HG03045 (cell line): ENCODE data around the gene RAB3D.
"Not testable (repeated sequence)": the region's sequence is repeated elsewhere in the genome, so short reads cannot be mapped to it uniquely, and the experiment has no call there.

ENCODE experiments used
- ATAC-seq: cut with Tn5 transposase; IDR thresholded peaks from one replicate; pipeline ENCODE4 v1.9.1; 2021; ENCODE audit warnings: mild to moderate bottlenecking, moderate library complexity; ENCODE audit not compliant: unreplicated experiment

The RAB3D gene, protein sequence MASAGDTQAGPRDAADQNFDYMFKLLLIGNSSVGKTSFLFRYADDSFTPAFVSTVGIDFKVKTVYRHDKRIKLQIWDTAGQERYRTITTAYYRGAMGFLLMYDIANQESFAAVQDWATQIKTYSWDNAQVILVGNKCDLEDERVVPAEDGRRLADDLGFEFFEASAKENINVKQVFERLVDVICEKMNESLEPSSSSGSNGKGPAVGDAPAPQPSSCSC

DNA sequence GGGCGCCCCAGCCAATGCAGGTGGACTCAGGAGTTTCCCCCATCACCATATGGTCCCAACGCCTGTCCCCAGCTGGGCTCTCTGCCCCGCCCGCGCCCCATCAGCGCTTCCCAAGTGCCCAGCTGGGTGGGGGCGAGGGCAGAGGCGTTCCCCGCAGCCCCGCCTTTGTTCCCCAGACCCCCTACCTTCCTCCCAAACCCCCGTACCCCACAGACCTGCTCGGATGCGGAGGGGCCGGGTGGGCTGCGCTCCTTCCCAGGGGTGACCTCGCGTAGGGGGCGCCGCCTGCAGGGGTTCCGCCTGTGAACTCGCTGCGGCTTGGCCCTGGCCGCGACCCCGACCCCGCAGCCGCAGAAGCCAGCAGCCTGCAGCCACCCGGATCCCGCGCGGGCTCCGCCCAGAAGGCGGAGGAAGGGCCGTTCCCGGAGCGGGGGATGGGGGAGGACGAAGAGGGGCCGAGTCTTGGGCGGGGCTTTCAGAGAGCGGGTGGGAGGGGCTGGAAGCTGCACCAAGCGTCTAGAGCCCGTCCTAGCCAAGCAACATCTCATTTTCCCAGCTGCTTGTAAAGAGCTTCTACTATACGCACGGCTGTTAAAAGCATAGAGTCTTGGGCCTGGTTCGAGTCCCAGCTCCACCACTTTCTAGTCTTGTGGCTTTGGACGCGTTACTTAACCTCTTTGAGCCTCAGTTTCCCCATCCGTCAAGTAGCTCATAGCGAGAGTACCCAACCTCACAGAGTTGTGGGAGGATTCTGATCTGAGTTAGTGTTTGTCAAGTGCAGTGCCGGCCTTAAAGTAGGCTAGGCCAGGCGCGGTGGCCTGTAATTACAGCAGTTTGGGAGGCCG, at the start of gene RAB3D:
Gene RAB3D, minus strand, starts transcription at position 404 of the 845 bp plus-strand sequence. CDS start 2,258 bp downstream, outside the sequence.
- ATAC-seq: peak; percentile 72

DNA sequence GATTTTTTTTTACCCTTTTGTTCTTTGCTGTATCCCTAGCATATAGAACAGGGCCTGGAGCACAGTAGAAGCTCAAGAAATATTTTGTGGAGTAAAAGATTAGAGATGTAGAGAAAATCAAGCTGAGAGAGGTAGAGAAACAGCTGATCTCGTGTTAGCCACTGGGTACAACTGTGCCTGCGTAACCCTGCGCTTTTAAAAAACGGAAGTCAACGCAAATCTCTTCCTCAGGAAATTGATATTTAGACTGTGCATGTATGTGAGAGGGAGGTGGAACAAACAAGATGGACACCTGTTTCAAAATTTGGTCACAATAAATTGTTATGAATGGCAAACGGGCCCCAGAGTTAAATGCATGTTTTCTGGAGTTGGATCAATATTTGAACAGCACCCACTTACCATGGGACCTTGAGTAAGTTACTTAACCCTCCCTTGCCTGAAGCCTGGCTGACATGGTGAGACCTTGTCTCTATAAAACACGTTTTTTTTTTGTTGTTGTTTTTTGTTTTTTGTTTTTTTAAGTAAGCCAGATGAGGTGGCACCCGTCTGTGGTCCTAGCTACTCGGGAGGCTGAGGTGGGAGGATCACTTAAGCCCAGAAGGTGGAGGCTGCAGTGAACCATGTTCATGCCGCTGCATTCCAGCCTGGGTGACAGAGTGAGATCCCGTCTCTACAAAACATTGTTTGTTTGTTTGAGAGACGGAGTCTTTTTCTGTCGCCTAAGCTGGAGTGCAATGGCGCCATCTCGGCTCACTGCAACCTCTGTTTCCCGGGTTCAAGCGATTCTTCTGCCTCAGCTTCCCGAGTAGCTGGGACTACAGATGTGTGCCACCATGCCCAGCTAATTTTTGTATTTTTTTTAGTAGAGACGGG, 47.9 kb upstream of the RAB3D start:
- ATAC-seq: no peak

DNA sequence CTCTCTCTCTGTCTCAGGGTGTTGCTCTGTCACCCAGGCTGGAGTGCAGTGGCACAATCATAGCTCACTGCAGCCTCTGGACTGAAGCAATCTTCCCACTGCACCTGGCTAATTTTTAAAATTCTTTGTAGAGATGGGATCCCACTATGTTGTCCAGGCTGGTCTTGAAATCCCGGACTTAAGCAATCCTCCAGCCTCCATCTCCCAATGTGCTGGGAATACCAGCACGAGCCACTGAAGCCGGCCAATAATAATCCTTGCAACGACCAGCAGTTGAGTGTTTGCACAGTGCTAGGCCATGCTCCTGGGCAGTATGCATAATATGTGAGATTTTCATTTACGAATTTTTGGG, 45.3 kb upstream of the RAB3D start:
- ATAC-seq: no peak

GRCh38 chr19:11383706-11384048, 44.2 kb upstream of the RAB3D start:
- ATAC-seq: no peak

GRCh38 chr19:11382898-11383705, 43.6 kb upstream of the RAB3D start:
- ATAC-seq: no peak

GRCh38 chr19:11380653-11381537, 41.4 kb upstream of the RAB3D start:
- ATAC-seq: peak; percentile 80

- ATAC-seq: no peak
These were observed 40.4 kb upstream of the RAB3D start for GRCh38 chr19:11379857-11380350.

- ATAC-seq: not testable (repeated sequence)
These were observed 39.9 kb upstream of the RAB3D start for GRCh38 chr19:11379269-11379845.

GRCh38 chr19:11378319-11379189, 39.1 kb upstream of the RAB3D start:
- ATAC-seq: no peak

GRCh38 chr19:11377756-11378155, 38.3 kb upstream of the RAB3D start:
- no peak for ATAC-seq

- no peak for ATAC-seq
These were observed 37.8 kb upstream of the RAB3D start for GRCh38 chr19:11377237-11377636.

- ATAC-seq: no peak
These were observed 35.9 kb upstream of the RAB3D start for GRCh38 chr19:11375143-11375948.

DNA sequence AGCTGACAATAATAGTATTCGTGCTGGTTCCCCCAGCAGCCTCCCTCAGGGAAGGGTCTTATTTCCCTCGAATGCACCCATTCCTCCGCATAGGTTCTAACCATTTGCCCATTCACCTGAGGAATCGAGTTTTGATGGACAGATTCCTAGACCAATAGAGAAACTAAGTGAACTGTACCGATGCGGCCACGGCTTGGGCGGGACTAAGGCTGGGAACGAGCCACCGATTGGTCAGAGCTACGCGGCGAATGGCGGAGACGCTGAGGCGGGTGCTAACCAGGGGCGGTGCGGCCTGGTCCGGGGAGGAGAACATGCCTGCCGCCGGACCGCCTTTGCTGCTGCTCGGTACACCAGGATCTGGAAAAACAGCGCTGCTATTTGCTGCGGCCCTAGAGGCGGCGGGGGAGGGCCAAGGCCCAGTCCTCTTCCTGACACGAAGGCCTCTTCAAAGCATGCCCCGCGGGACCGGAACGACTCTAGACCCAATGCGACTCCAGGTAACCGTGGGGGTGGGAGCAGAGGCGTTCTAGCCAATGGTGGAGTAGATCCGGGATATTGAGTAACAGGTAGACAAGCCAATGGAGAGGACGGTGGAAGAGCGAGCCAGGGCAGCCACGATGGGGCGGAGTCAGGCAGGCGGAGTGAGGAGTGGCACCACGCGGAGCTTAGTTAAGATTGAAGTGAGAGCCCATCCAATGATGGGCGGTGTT, 35.1 kb upstream of the RAB3D start, which contains the start of gene SWSAP1:
Gene SWSAP1, plus strand, starts transcription at position 234 of the 710 bp plus-strand sequence. Its CDS starts 15 bp downstream, at position 249.
- peak; percentile 88 for ATAC-seq

DNA sequence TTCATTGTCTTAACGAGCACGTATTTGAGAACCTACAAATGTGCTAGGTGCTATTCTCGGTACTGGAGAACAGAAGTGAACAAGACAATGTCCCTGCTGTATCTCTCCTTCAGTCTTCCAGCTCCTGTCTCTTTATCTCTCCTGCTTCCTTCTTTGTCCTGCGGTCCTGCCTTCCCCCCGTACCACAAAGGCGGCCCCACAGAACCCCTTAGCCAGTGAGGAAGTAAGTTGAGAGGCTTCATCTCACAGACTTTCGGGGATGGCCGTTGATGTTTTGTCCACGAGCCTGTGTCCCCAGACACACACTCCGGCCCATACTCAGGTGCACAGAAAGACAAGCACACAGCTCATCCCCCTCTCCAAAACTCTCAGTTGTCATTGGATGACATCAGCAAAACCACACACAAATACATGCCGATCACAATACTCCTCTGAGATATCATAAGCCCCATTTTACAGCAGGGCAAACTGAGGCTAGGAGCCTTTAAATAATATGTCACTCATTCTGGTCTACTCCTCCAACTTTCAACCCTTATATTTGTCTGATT, 34.5 kb upstream of the RAB3D start:
- no peak for ATAC-seq

- no peak for ATAC-seq
These were observed 33.9 kb upstream of the RAB3D start for GRCh38 chr19:11373166-11373884.

- ATAC-seq: no peak
These were observed 31.3 kb upstream of the RAB3D start for GRCh38 chr19:11370744-11371143.
